Smooth muscle cell (in vitro differentiated cells): ENCODE measurements around the gene VMAC. TPM values are rescaled to one million over a fixed set of nuclear protein-coding genes. Genes with fewer than 3 reads are reported as not detected.

Experiments
- DNase-seq: peaks from one replicate; lab custom pipeline; 2025; ENCODE audit not compliant: unreplicated experiment; lab: John Stamatoyannopoulos, UW
- H2AFZ ChIP-seq: fragments of 200-600 bp; sonication (generic); 2 replicates; pipeline ENCODE4 v1.6.0; 2016; ENCODE audit warnings: antibody characterized with exemption, low read depth, mild to moderate bottlenecking
- H3F3A ChIP-seq: fragments of 200-600 bp; sonication (generic); 2 replicates; pipeline ENCODE4 v1.6.0; 2017; ENCODE audit warnings: antibody characterized with exemption, low read depth
- H3K27ac ChIP-seq: fragments of 200-600 bp; sonication (generic); 2 replicates; pipeline ENCODE4 v1.5.1; 2016; ENCODE audit warnings: low read depth, mild to moderate bottlenecking
- H3K27me3 ChIP-seq: fragments of 200-600 bp; sonication (generic); 2 replicates; pipeline ENCODE4 v1.6.1; 2016; ENCODE audit warnings: low read depth, mild to moderate bottlenecking
- H3K36me3 ChIP-seq: fragments of 200-600 bp; sonication (generic); 2 replicates; pipeline ENCODE4 v1.5.1; 2016; ENCODE audit warnings: low read depth
- H3K4me1 ChIP-seq: fragments of 200-600 bp; sonication (generic); 2 replicates; pipeline ENCODE4 v1.5.1; 2016; ENCODE audit warnings: low read depth
- H3K4me2 ChIP-seq: fragments of 200-600 bp; sonication (generic); 2 replicates; pipeline ENCODE4 v1.6.0; 2016; ENCODE audit warnings: mild to moderate bottlenecking
- H3K4me3 ChIP-seq: fragments of 200-600 bp; sonication (generic); 2 replicates; pipeline ENCODE4 v1.5.1; 2016; ENCODE audit warnings: mild to moderate bottlenecking
- H3K79me2 ChIP-seq: fragments of 200-600 bp; sonication (generic); 2 replicates; pipeline ENCODE4 v1.6.0; 2016; ENCODE audit warnings: low read depth, mild to moderate bottlenecking
- H3K9ac ChIP-seq: fragments of 200-600 bp; sonication (generic); 2 replicates; pipeline ENCODE4 v1.6.0; 2016; ENCODE audit warnings: low read depth
- H3K9me3 ChIP-seq: fragments of 200-600 bp; sonication (generic); replicated peaks from 2 replicates; pipeline ENCODE4 v1.5.1; 2016; ENCODE audit warnings: low read depth
- H4K20me1 ChIP-seq: fragments of 200-600 bp; sonication (generic); 2 replicates; pipeline ENCODE4 v1.6.0; 2016; ENCODE audit warnings: low read depth
- WGBS: methylation state at CpG from one replicate; pipeline ENCODE4 v1.1.7; 2016; ENCODE audit warnings: low lambda C conversion rate; 5-methylcytosine and 5-hydroxymethylcytosine counted together
- polyA plus RNA-seq: library from polyadenylated mRNA; unstranded; fragments of >200 nt; fragmentation: Nextera tagmentation; extraction: Ambion mirVana; gene quantifications from 2 replicates; pipeline ENCODE4 v1.2.1, GENCODE V29; 2016
- total RNA-seq: library from RNA; depleted of rRNA; stranded (reverse); fragments of >200 nt; gene quantifications from 2 replicates; pipeline ENCODE4 v1.2.3, GENCODE V29; 2014
- TF ChIP-seq, protein P1 (sequence below): fragments of 200-600 bp; sonication (generic); IDR thresholded peaks from 2 replicates; pipeline ENCODE4 v1.5.1; 2017; ENCODE audit warnings: borderline replicate concordance, mild to moderate bottlenecking, antibody characterized with exemption; ENCODE audit not compliant: insufficient read depth, poor library complexity, severe bottlenecking

VMAC gene
- total and polyA plus RNA-seq, 2 experiments from 2014 or later = 0.36 to 0.95 TPM

DNA sequence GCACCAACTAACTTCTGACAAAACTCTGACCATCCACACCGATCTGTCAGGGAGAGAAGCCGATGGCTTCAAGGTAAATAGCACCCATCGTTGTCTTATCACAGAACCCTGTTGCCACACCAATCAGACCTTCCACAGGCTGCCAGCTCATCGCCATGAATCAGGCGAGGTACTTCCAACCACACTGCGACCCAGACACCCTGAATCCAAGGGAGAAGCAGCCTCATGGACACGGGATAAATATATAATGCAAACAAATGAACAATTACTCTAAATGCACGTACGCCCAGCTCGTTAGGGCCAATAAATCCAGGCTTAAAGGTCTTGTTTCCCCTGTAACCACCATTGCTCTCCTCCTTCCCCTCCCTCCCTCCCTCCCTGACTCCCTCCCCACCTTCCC, 52.5 kb downstream of the VMAC start:
- Histone ChIP-seq H3K4me2 (no peak overlapping the region), H3K79me2 (peaks cover 91% of the 10 kb centered on the region), H3K36me3 (no peaks in the 10 kb centered on the region), H3K4me3 (no peak overlapping the region), H3F3A (peaks cover 14% of the 10 kb centered on the region), H3K27ac (no peak overlapping the region), H3K27me3 (no peaks in the 10 kb centered on the region), H4K20me1 (peaks cover 100% of the 10 kb centered on the region), H3K4me1 (peaks cover 31% of the 10 kb centered on the region), H2AFZ (no peak overlapping the region), H3K9me3 (no peaks in the 10 kb centered on the region), H3K9ac (no peak overlapping the region)
- 77% methylated on average over 10 of the region's 10 CpGs for WGBS
- TF ChIP-seq, protein P1, sequence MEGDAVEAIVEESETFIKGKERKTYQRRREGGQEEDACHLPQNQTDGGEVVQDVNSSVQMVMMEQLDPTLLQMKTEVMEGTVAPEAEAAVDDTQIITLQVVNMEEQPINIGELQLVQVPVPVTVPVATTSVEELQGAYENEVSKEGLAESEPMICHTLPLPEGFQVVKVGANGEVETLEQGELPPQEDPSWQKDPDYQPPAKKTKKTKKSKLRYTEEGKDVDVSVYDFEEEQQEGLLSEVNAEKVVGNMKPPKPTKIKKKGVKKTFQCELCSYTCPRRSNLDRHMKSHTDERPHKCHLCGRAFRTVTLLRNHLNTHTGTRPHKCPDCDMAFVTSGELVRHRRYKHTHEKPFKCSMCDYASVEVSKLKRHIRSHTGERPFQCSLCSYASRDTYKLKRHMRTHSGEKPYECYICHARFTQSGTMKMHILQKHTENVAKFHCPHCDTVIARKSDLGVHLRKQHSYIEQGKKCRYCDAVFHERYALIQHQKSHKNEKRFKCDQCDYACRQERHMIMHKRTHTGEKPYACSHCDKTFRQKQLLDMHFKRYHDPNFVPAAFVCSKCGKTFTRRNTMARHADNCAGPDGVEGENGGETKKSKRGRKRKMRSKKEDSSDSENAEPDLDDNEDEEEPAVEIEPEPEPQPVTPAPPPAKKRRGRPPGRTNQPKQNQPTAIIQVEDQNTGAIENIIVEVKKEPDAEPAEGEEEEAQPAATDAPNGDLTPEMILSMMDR = no peak
- no peak for DNase-seq

DNA sequence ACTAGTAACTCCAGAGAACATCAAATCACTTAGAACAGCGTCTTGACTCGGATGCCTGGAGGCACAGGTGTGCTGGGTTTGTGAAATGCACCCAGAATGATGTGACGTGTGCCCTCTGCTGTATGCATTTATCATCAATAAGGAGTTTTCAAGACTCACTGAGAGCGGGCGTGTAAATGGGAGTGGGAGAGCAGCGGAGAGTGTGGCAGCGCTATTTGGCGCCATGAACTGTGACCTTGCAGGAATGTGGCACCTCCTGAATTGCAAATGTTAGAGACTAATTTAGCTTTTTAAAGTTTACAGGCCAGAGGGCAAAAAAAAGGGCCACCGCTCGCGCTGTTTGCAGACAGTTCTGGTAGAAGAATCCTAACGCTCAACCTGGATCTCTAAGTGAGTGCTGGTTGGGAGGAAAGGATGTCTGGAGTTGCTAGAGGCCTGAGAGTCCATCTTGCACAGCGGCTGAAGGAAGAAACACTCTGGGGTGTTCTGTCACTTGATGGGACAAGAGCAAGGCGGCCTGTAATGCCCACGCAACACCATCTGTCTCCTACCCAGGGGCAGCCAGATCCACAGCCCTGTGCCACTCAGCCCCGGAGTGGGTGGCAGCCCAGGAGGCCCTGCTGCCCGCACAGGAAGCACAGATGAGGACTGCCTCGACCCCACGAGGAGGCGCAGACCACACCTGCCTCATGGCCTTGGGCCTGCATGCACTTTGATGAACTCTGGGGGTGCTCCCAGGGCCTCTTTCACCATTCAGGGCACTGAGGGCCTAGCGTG, 53.6 kb downstream of the VMAC start:
- H3K79me2 ChIP-seq = peaks cover 90% of the 10 kb centered on the region
- no peak overlapping the region for H3K9ac ChIP-seq
- no peak overlapping the region for H3K27ac ChIP-seq
- no peaks in the 10 kb centered on the region for H3K36me3 ChIP-seq
- H3K9me3 ChIP-seq = no peaks in the 10 kb centered on the region
- peaks cover 14% of the 10 kb centered on the region for H3F3A ChIP-seq
- WGBS = 85% methylated on average over 21 of the region's 21 CpGs
- H2AFZ ChIP-seq = no peak overlapping the region
- H4K20me1 ChIP-seq = peaks cover 100% of the 10 kb centered on the region
- H3K4me1 ChIP-seq = peaks cover 22% of the 10 kb centered on the region
- TF ChIP-seq, protein P1 = no peak
- H3K27me3 ChIP-seq = no peaks in the 10 kb centered on the region
- H3K4me3 ChIP-seq = no peak overlapping the region
- no peak for DNase-seq
- H3K4me2 ChIP-seq = no peak overlapping the region

DNA sequence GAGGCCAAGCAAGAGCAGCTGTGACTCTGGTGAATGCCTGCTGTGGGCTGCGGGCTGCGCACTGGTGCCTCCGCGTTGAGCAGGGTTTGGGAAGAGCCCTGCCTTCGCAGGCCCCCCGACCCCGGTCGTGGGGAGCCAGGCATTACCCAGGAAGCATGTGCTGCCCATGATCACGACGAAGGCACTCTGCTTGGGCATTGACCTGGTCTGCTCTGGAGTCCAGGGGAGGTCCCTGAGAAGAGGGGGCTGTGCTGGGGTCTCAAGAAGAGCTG, 54.1 kb downstream of the VMAC start:
- H3K27me3 ChIP-seq = no peaks in the 10 kb centered on the region
- no peak overlapping the region for H3K4me3 ChIP-seq
- peaks cover 91% of the 10 kb centered on the region for H3K79me2 ChIP-seq
- DNase-seq = no peak
- H3K9me3 ChIP-seq = no peaks in the 10 kb centered on the region
- TF ChIP-seq, protein P1 = no peak
- H3K4me1 ChIP-seq = peaks cover 17% of the 10 kb centered on the region
- no peak overlapping the region for H3K4me2 ChIP-seq
- H3F3A ChIP-seq = peaks cover 14% of the 10 kb centered on the region
- no peak overlapping the region for H3K27ac ChIP-seq
- H4K20me1 ChIP-seq = peaks cover 100% of the 10 kb centered on the region
- no peak overlapping the region for H2AFZ ChIP-seq
- WGBS = 93% methylated on average over 10 of the region's 10 CpGs
- no peak overlapping the region for H3K9ac ChIP-seq
- H3K36me3 ChIP-seq = no peaks in the 10 kb centered on the region
